GM12891 (cell line): ENCODE measurements around the gene TNRC6A.

Experiments used
- PAX5 ChIP-seq: IDR thresholded peaks from 2 replicates; pipeline ENCODE4 v1.6.1; 2011; ENCODE audit warnings: low read length, moderate library complexity, mild to moderate bottlenecking; ENCODE audit not compliant: insufficient read depth, severe bottlenecking
- POLR2A ChIP-seq: IDR thresholded peaks from 2 replicates; pipeline ENCODE4 v1.6.1; 2011; ENCODE audit warnings: low read depth, low read length, control low read depth
- POLR2AphosphoS5 ChIP-seq: IDR thresholded peaks from 2 replicates; pipeline ENCODE4 v1.6.1; 2011; ENCODE audit warnings: low read depth, low read length, control low read depth
- POU2F2 ChIP-seq: IDR thresholded peaks from 2 replicates; pipeline ENCODE4 v1.6.1; 2011; ENCODE audit warnings: low read depth, mild to moderate bottlenecking, control low read depth, low read length, moderate library complexity
- SPI1 ChIP-seq: IDR thresholded peaks from 2 replicates; pipeline ENCODE4 v1.6.1; 2011; ENCODE audit warnings: low read depth, low read length, control low read depth
- TAF1 ChIP-seq: IDR thresholded peaks from 2 replicates; pipeline ENCODE4 v1.6.1; 2011; ENCODE audit warnings: low read depth, low read length, control low read depth

DNA sequence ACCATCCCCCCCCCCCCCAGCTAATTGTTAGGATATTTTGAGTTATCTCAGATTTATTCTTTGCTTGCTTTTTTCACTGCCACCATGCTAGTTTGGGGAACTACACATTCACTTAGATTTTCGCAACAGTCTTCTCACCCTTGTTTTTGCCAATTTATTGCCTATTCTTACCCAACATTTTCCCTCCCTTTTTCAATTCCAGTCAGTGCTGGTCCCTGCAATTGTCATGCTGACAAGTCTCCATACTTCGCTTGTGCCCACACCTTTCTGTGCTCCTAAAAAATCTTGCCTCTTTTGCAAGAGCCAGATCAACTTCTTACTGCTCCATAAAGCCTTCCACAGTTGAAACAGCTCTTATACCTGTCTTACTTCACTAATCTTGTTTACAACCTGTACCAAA, 16.3 kb downstream of the TNRC6A start:
- TF ChIP-seq POLR2A (no peak), POLR2AphosphoS5 (no peak), TAF1 (no peak), SPI1 (no peak), POU2F2 (no peak), PAX5 (no peak)
